ENCODE results near the gene MAPK9.

The MAPK9 gene

DNA sequence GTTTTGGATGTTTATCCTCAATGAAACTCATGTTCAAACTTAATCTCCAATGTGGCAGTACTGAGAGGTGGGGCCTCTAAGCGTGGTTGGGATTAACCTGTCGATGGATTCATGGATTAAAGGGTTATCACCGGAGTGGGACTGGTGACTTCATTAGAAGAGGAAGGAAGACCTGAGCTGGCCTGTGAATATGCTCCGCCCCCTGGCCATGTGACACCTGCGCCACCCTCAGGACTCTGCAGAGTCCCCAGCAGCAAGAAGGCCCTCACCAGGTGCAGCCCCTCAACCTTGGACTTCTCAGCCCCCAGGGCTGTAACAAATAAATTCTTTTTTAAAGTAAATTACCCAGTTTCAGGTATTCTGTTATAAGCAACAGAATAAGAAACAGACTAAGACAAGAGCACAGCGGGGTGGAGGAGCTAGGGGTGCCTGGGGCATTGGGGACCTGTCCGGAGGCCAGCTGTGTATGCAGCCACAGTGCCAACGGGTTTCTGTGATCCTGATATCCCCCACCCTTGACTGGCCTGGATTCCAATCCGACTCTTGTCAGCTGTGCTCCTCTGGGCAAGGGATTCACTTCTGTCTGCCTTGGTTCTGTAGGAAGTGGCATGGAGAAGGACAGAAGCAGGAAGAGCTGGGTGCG, 3.2 kb upstream of the MAPK9 start:
- no peak for DNase-seq (ENCODE audit: low read depth)

DNA sequence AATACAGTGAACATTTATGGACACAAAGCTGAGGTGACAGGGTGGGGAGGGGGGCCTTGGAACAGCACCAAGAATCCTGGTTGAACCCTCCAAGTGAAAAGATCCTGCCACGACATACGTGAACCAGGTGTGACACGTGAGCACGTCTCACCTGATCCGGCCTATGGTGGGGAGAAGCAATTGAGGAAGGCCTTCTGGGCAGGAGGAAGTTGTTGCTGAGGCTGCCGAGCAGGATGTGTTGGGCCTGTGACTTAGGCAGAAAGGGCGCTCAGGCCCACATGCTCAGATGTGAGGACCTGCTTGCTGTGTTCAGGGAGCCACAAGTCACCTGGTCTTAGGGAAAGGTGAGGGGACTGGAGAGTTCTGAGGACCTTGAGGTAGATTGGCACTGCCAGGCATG, 2.5 kb upstream of the MAPK9 start:
- no peak for DNase-seq (ENCODE audit: low read depth)

DNA sequence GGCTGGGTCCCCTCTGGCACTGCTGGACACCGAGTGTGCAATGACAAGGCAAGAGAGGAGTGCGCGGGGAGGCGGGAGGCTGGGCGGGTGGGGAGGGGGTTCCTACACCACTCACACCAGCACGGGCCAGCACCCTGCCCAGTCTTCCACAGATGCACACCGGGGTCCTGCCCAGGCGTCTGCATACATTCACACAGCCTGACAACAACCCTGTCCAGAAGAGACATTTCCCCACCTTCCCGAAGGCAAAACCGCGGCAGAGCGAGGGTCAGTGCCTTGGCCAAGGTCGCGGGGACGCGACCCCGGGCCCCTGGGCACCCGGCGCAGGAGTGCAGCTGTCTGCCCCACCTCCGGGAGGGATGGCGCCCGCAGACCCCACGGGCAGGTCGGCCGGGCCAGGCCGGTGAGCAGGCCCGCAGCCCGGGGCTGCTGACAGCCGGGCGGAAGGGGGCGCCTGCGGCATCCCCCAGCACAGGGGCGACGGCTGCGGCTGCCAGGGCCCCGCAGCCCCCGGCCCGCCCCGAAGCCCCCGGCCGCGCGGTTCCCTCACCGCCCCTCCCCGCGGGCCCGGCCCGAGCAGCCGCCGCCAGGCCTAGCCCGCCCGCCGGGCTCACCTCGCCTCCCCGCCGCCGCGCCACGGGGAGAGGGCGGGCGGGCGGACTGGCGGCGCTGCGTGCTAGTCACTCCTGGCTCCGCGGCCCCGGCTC, 496 bp downstream of the MAPK9 start:
- DNase-seq (ENCODE audit: low read depth) = no peak

DNA sequence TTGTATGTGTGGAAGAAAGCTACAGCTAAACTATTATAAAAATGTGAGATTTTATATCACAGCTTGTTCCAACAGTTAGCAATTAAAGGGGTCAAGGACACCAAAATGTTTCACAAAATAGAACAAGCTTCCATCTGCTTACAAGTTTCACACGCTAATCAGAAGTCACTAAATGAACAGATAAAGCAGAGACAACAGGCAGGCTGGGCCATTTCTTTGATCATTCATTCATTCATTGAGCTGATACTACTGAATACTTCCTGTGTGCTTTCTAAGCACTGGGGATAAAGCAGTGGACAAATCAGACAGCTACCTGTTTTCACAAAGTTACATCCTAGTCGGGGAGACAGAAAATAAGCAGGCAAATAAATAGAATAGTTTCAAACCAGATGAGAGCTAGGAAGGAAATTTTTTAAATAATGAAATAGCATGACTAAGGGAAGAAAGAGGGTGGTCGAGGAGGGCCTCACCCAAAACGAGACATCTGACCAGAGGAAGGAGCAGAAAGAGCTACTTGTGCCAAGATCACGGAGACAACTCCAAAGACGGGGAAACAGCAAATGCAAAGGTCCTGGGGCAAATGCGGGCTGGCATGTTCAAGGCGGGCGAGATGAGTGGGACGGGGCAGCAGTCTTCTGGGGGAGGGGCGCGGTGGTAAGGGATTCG, 1.2 kb downstream of the MAPK9 start:
- no peak for DNase-seq (ENCODE audit: low read depth)

DNA sequence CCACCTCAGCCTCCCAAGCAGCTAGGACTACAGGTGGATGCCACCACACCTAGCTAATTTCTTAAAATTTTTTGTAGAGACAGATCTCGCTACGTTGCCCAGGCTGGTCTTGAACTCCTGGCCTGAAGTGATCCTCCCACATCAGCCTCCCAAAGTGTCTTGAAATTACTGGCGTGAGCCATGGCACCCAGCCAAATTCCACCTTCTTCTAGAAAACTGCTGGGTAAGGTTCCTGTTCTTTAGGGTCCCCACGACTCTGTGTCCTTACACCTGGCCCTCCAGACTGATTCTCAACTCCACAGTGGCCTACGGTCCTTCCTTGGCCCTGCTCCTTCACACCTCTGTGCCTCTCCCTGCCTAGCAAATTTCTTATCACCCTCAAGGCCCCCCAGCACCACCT, 1.9 kb downstream of the MAPK9 start:
- DNase-seq (ENCODE audit: low read depth) = no peak

DNA sequence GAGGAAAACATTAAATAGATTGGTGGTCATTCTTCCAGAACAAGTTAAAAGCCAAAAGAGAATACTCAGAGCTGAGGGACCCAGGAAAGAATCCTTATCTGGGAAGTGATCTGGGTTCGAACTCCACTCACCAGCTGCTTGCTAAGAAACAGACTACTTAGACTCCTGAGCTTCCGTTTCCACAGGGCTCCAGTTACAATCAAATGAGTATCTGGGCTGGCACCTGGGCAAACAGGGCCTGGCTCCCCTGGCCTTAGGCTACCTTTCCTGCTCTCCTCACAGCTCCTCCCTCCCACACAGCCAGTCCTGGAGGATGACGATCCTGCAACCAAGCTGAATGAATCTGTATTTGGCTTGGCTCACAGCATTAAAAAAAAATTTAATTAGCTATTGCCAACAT, 2.5 kb downstream of the MAPK9 start:
- DNase-seq (ENCODE audit: low read depth) = no peak

DNA sequence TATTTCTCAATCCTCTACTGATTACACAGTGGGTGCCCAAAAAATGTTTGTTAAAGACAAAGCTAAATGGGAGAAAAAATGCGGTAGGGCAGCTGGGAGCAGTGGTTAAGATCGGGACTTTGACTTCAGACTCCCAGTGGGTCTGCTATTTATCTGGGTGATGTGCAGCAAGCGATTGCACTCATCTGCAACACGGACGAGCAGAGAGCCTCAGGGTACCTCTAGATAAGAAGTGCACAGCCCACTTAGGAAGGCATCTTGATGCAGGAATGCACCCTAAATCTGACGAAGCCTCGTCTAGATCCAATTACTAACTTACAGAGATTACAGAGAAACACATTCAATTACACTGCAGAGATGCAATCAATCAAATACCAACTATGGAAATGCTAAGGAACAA, 4.0 kb downstream of the MAPK9 start:
- no peak for DNase-seq (ENCODE audit: low read depth)

DNA sequence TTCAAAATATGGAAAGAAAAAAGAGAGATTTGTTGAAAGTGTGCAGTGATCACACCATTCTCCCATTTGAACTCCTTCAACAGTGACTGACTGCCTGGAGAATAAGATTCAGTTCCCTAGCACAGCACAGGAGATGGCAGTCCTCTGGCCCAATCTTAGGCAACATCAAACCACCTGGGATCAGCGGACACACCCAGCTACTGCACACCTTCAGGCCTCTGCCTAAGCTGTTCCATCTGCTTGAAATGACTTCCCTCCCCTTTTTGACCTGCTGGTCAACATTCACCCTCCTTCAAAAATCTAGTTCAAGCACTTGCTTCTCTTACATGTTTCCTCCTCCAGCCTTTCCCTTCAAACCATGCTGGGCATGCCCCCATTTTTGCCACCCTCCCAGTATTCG, 4.5 kb downstream of the MAPK9 start:
- DNase-seq (ENCODE audit: low read depth) = no peak

DNA sequence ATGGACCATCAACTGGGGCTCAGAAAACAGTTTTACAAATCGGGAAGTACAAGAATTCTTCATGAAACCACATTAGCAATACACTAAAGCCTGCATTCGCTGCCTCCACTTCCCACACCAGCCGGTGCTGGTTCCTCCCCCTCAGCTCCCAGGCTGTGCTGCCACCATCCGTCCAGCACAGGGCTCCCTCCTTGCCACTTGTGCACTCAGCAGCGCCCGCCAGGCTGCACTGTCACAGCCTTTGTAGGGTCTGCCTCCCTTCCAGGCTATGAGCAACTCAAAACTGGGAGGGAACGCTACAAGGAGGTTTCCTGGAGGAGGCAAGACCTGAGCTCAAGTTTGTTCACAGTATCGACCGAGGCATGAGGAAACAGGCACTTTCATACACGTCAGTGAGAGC, 7.7 kb downstream of the MAPK9 start:
- DNase-seq (ENCODE audit: low read depth) = no peak

DNA sequence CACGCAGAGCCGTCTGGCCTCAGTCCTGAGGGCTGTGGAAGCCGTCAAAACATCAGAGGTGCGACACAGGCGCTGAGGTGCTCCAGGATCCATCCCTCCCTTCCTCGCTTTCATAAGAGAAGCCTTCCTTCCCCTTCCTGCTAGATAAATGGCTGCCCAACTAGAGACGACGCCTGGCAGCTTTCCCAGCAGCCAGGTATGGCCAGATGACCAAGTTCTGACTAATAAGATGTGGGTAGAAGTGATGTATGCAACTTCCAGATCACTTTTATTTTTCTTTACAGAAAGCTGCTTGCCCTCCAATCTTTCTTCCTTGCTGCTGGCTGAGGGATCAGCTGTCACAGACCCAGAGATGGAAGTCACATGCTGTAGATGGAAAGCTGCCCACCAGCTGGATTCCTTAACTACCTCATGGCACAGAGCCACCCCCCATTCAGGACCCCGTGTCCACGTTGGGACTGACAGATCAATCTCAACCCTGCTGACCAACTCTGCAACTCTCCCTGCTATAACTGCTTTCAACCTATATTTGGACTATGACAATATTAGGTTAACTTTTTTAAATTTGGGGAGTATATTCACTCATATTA, 8.8 kb downstream of the MAPK9 start:
- DNase-seq (ENCODE audit: low read depth) = no peak

DNA sequence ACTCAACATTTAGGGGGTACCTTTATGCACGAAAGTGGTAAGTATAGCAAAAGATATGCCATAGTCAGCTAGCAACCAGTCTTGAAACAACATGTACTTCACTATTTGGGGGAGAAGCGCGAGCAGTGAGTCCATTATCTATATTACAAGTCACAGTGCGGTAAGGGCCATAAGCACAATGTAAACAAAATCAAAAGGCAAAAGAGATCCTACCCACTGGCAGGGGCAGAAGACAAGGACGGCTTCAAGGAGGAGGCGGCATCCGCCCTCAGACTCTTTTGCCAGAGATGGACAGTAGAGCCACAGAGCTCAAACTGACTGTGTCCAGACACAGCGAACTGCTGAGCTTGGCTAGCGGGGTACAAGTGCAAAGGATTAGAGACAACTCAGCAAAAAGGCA, 9.6 kb downstream of the MAPK9 start:
- no peak for DNase-seq (ENCODE audit: low read depth)

DNA sequence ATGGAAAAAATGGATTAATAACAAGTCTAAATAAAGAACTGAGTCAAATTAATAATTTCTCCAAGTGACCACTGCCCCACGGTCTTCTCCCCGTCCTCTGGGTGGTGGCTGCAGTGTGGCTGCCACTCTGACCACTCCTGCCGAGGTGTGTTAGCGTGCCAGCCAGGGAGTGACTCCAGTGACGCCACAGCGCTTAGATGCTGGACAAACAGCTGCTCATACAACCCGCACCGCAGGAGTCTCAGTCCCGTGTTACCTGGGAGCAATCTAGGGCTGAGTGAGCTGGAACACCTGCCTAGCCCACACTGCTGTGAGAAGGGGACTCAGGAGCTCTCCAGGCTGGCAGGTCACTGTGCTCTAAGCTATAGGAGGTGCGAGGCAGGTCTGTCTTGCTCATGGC, 10.2 kb downstream of the MAPK9 start:
- DNase-seq (ENCODE audit: low read depth) = no peak

DNA sequence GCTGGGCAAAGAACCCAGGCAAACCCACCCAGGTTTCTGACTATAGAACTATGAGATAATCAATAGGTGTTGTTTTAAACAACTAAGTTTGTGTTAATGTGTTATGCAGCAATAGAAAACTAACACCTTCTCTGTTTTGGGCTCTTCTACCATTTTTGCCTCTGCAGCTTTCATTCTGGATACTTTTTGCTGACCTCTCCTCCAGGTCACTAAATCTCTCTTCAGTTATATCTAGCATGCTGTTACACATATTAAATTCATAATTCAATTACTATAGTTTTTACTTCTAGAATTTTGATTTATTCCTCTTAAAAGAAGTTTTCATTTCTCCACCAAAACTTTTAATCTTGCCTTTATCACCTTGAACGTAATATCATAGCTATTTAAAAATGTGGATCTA, 17.2 kb downstream of the MAPK9 start:
- DNase-seq (ENCODE audit: low read depth) = no peak

DNA sequence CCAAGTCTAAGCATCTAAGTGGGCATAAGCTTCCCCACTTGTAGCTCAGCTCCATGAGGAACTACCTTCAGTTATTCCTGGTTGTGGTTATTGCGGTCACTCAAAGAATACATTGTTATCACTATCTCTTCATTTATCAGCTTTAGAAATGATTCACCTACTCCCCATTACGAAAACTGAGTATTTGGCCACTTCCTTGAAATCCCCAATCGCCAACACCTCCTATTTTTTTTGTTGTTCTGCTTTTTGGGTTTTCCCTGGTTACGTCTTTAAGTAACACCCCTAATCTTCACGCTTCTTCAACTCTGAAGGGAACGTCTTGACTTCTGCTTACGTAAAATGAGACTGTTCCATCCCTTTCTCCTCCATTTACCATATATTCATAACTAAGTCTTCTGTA, 20.7 kb downstream of the MAPK9 start:
- no peak for DNase-seq (ENCODE audit: low read depth)

DNA sequence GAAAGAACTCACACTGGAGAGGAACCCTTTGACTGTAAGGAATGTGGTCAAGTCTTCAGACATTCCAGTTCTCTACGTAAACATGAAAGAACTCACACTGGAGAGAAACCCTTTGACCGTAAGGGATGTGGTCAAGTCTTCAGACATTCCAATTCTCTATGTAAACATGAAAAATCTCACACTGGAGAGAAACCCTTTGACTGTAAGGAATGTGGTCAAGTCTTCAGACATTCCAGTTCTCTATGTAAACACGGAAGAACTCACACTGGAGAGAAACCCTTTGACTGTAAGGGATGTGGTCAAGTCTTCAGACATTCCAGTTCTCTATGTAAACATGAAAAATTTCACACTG, 32.6 kb downstream of the MAPK9 start:
- DNase-seq (ENCODE audit: low read depth) = no peak

DNA sequence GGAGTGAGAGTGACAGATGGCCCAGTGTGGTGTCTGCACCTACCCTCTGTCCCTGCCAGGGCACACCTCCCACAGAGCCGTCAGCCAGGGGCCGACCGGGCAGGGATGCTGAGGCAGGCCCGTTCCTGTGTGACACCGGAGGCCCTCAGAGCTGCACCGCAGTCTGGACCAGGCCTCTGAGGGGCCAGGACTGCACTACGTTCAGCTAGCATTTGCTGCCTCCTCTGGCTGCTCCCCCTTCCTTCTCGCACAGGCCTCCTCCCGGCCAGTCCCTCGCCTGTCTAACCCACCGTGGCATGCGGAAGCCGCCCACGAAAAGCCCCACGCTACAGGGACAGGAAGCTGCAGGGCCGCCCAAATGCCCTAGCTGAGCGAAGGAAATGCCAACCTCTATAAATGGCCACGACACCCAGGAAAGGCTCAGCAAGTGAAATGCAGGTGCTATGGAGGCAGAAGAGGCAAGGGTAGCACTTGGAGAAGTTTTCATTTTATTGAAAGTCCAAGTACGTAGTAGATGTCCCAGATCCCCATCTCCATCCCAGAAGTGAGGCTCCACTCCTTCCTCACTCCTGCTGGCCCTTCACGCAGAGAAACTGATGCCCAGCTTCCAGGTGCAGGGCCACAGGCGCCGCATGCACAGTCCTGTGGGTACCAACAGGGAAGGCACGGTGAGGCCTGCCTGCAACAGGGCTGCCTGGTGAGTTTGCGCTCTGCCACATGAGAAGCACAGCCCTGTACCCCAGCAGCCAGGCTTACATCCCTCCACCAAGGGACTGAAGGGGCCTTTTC, 38.7 kb downstream of the MAPK9 start:
- DNase-seq (ENCODE audit: low read depth) = no peak

DNA sequence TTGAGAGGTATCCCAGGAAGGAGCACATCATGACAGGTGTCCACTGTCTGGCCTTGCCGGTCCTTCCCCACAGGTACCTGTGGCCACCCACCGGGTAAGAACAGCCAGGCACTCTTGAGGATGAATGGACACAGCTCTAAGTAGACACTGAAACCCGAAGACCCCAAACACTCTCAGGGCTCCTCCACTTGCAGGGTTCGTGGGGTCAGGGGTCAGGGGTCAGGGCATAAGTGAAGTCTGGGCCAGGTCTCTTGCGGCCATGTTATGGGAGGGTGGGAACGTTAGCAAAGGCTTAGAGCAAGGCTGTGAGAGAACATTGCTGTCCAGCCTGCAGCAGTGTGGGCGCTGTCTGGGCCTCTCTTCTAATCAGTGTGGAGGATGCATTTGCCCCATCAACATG, 40.0 kb downstream of the MAPK9 start:
- no peak for DNase-seq (ENCODE audit: low read depth)

DNA sequence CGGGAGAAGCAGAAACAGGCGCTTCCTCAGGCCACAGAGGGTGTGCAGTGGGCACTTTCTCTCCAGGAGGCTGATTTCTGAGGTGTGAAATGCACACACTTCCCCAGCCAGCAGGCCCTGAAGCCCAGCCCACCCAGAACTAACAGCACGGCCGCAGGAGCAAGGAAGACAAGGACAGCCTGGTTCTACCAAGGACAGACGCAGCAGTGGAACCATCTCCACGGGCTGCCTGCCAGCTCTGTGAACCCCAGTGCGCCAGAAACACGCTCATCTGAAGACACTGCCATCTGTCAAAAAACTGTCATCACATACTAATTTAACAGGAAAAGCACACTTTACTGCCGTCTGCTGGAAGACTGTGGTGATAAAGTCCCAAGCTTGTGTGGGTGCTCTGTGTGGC, 40.7 kb downstream of the MAPK9 start:
- DNase-seq (ENCODE audit: low read depth) = no peak

DNA sequence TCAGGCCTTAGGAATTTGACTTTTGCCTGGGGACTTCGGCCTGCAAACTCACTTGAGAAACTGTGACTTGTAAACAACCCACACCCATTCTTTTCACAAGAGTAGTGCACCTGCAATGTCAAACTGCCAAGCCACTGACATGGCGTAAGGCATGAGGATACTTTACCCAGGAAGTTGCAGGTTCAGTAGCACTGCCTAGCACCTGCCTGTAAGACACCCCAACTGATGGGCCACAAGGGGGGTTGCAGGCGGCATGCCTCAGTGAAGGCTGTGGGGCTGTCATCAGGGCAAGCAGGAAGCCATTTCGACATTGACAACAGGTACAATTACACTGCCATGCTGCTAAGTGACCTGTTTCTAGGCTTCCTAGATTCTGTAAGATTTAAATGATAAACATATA, 41.6 kb downstream of the MAPK9 start:
- no peak for DNase-seq (ENCODE audit: low read depth)

DNA sequence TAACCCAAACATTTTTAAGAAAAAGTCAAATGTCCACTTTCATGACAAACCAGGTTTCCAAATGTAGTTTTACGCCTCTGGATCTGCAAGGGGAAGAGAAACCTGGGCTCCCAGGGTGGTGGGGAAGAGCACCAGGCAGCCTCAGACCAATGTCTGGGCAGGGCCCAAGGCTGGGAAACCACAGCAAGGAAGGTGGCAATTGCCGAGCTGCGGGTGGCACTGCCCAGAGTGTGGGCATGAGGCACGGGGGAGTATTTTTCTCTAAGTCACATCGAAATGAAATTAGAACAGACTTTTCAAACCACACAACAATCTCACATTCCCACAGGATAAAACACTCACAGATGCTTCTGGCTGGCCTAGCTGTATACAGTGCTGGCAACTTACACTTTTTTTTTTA, 50.3 kb downstream of the MAPK9 start:
- no peak for DNase-seq (ENCODE audit: low read depth)

DNA sequence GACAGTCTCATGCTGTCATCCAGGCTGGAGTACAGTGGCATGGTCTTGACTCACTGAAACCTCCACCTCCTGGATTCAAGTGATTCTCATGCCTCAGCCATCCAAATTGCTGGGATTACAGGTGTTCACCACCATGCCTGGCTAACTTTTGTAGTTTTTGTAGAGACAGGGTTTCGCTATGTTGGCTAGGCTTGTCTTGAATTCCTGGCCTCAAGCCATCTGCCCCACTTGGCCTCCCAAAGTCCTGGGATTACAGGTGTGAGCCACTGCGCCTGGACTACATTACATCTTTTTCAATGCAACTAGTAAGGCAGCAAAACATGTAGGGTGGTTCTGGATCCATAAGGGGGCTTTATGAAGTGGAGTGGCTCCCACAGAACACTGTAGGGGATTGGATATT, 53.3 kb downstream of the MAPK9 start:
- no peak for DNase-seq (ENCODE audit: low read depth)

DNA sequence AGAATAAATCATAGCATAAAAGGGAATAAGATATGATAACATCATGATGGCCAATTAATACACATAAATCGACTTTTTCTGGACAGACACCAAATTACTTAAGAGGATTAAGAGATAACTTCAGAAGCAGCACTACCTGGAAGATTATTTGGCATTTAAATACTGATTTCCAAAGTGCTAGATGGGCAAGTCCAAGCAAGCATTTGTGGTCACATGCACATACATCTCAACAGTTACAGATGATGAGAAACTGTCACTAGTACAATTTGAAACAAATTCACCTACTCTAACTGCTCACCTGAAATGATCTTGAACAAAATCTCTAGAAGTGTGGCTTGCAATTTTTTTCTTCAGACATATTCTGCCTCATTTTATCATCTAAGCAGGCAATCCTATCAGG, 56.0 kb downstream of the MAPK9 start:
- no peak for DNase-seq (ENCODE audit: low read depth)

DNA sequence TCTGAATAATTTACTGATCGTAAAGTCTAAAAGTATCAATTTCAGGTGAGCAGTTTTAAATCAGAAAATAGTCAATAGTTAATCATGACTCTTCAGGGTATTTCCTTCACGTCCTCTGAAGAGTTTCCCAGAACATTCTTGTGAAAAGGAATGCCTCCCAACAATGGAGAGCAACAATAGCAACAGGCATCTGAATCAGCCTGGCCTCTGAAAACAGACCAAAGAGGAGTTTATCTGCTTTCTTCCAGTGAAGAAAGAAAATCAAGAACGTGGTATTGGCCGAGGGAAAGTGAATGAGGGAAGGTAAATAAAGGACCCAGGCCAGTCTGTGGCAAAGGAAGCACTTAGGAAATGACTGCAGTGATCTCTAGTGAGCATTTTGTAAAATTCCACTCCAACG, 56.8 kb downstream of the MAPK9 start:
- DNase-seq (ENCODE audit: low read depth) = no peak
